Measurements from ENCODE around the gene OSR1. TPM values are rescaled to one million over a fixed set of nuclear protein-coding genes. Genes with fewer than 3 reads are reported as not detected.
"Not testable (repeated sequence)": the region's sequence is repeated elsewhere in the genome, so short reads cannot be mapped to it uniquely, and the experiment has no call there.

Gene OSR1
- total RNA-seq, 2 experiments from 2014 or later: not detected

DNA sequence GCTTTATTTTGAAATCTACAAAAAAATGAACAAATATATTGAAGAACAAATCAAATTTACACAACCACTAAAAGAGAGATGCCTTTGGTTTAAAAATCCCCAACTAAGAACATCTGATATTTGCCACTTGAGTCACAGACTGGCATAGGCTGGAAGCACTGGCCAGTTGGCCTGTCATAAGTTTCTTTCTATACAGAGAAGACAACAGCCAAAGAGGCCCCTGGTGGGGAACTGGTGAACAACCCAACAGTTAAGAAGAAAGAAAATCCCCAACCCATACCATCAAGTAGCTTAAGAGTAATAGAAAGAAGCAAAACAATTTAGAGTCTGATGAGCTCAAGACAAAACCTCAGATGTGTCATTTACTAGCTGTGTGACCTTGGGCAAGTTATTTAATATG is 45.5 kb downstream of the OSR1 start:
- H3K4me1 ChIP-seq (ENCODE audit: insufficient read depth, low read length): no peaks in the 10 kb centered on the region
- no peaks in the 10 kb centered on the region for H3K27me3 Mint-ChIP-seq
- ChIA-PET POLR2A (no interaction called here), CTCF (no interaction called here)
- no peaks in the 10 kb centered on the region for H3K36me3 ChIP-seq (ENCODE audit: insufficient read depth, low read length)
- no peaks in the 10 kb centered on the region for H3K4me1 Mint-ChIP-seq (ENCODE audit: low read depth)
- no peak overlapping the region for H3K27ac ChIP-seq (ENCODE audit: low read depth in 1 of 2, low read length in 2 of 2)
- no peak overlapping the region for H3K4me3 Mint-ChIP-seq
- DNase-seq (no peak), ATAC-seq (ENCODE audit: poor library complexity) (no peak)
- no peaks in the 10 kb centered on the region for H3K27me3 ChIP-seq (ENCODE audit: control insufficient read depth in 1 of 2, insufficient read depth in 2 of 2, low read length in 2 of 2)
- H3K27ac Mint-ChIP-seq: no peak overlapping the region
- H3K9me3 ChIP-seq (ENCODE audit: control insufficient read depth in 1 of 2, insufficient read depth in 1 of 2, low read length in 2 of 2): no peaks in the 10 kb centered on the region
- H3K9me3 Mint-ChIP-seq: peaks cover 2% of the 10 kb centered on the region
- H3K36me3 Mint-ChIP-seq (ENCODE audit: low read depth): no peaks in the 10 kb centered on the region
- intact Hi-C loops (cut with DNase I, micrococcal nuclease): no loop called here
- TF ChIP-seq, protein P1, sequence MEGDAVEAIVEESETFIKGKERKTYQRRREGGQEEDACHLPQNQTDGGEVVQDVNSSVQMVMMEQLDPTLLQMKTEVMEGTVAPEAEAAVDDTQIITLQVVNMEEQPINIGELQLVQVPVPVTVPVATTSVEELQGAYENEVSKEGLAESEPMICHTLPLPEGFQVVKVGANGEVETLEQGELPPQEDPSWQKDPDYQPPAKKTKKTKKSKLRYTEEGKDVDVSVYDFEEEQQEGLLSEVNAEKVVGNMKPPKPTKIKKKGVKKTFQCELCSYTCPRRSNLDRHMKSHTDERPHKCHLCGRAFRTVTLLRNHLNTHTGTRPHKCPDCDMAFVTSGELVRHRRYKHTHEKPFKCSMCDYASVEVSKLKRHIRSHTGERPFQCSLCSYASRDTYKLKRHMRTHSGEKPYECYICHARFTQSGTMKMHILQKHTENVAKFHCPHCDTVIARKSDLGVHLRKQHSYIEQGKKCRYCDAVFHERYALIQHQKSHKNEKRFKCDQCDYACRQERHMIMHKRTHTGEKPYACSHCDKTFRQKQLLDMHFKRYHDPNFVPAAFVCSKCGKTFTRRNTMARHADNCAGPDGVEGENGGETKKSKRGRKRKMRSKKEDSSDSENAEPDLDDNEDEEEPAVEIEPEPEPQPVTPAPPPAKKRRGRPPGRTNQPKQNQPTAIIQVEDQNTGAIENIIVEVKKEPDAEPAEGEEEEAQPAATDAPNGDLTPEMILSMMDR (IDR thresholded peaks at IDR 0.05): peak; percentile 10
- H3K4me3 ChIP-seq (ENCODE audit: low read length): no peak overlapping the region

DNA sequence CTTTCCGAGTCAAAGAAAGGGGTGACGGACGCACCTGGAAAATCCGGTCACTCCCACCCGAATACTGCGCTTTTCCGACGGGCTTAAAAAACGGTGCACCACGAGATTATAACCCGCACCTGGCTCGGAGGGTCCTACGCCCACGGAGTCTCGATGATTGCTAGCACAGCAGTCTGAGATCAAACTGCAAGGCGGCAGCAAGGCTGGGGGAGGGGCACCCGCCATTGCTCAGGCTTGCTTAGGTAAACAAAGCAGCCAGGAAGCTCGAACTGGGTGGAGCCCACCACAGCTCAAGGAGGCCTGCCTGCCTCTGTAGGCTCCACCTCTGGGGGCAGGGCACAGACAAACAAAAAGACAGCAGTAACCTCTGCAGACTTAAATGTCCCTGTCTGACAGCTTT is 52.4 kb downstream of the OSR1 start:
- CTCF ChIA-PET; H3K4me3 Mint-ChIP-seq; H3K27me3 ChIP-seq (ENCODE audit: control insufficient read depth in 1 of 2, insufficient read depth in 2 of 2, low read length in 2 of 2); H3K36me3 Mint-ChIP-seq (ENCODE audit: low read depth); H3K4me1 ChIP-seq (ENCODE audit: insufficient read depth, low read length); intact Hi-C loops (cut with DNase I, micrococcal nuclease); H3K9me3 ChIP-seq (ENCODE audit: control insufficient read depth in 1 of 2, insufficient read depth in 1 of 2, low read length in 2 of 2); H3K4me1 Mint-ChIP-seq (ENCODE audit: low read depth); H3K4me3 ChIP-seq (ENCODE audit: low read length); ATAC-seq (ENCODE audit: poor library complexity); H3K27ac Mint-ChIP-seq; DNase-seq; H3K27ac ChIP-seq (ENCODE audit: low read depth in 1 of 2, low read length in 2 of 2); H3K36me3 ChIP-seq (ENCODE audit: insufficient read depth, low read length); H3K9me3 Mint-ChIP-seq; H3K27me3 Mint-ChIP-seq; POLR2A ChIA-PET: not testable (repeated sequence)

DNA sequence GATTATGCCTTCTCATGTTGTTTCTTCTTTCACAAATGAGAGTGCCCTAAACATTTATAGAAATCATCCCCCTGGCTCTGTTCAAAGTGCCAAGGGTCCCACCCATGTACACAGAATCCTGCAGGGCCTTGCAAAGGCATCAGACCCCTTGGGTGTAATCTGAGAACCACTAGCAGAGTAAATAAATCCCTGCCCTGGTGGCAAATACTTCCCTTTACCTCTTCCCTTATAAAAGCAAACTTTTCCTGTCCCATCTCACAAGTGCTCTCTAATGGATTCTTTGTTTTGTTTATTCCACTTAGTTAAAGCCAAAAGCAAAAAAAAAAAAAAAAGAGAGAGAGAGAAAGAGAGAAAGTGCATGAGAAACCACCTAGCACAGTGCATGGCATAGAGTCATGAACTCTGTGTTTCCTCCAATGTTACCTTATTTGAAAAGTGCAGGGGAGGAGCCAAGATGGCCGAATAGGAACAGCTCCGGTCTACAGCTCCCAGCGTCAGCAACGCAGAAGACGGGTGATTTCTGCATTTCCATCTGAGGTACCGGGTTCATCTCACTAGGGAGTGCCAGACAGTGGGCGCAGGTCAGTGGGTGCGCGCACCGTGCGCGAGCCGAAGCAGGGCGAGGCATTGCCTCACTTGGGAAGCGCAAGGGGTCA is 52.9 kb downstream of the OSR1 start:
- POLR2A ChIA-PET; H3K4me1 Mint-ChIP-seq (ENCODE audit: low read depth); H3K36me3 Mint-ChIP-seq (ENCODE audit: low read depth); intact Hi-C loops (cut with DNase I, micrococcal nuclease); H3K9me3 Mint-ChIP-seq; H3K4me3 Mint-ChIP-seq; H3K27ac Mint-ChIP-seq; H3K4me1 ChIP-seq (ENCODE audit: insufficient read depth, low read length); H3K27ac ChIP-seq (ENCODE audit: low read depth in 1 of 2, low read length in 2 of 2); H3K9me3 ChIP-seq (ENCODE audit: control insufficient read depth in 1 of 2, insufficient read depth in 1 of 2, low read length in 2 of 2); H3K4me3 ChIP-seq (ENCODE audit: low read length); CTCF ChIA-PET; ATAC-seq (ENCODE audit: poor library complexity); H3K27me3 Mint-ChIP-seq; DNase-seq; H3K27me3 ChIP-seq (ENCODE audit: control insufficient read depth in 1 of 2, insufficient read depth in 2 of 2, low read length in 2 of 2); H3K36me3 ChIP-seq (ENCODE audit: insufficient read depth, low read length): not testable (repeated sequence)

DNA sequence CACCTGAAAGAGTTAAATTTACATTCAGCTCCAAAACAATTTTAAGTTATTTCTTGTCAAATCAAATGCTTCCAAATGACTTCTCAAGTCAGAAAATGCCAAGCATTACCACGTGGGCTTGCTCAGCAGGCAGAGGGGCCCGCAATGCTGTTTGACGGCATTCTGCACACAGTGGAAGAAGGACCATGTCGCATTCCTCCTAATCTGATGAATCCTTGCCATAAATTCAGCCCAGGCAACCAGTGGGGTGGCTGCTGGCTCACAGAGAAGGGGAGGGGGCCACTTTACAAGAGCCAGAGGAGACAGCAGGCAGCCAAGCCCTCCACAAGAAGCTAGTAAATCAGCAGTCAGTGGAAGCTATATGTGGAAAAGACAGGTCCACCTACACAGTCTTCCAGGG is 56.7 kb downstream of the OSR1 start:
- no peaks in the 10 kb centered on the region for H3K9me3 ChIP-seq (ENCODE audit: control insufficient read depth in 1 of 2, insufficient read depth in 1 of 2, low read length in 2 of 2)
- ATAC-seq (ENCODE audit: poor library complexity): no peak
- Mint-ChIP-seq H3K36me3 (ENCODE audit: low read depth) (no peaks in the 10 kb centered on the region), H3K4me3 (no peak overlapping the region), H3K27me3 (no peaks in the 10 kb centered on the region), H3K4me1 (ENCODE audit: low read depth) (no peaks in the 10 kb centered on the region), H3K9me3 (no peaks in the 10 kb centered on the region), H3K27ac (no peak overlapping the region)
- TF ChIP-seq, protein P1 (IDR thresholded peaks at IDR 0.05): no peak
- H3K4me3 ChIP-seq (ENCODE audit: low read length): no peak overlapping the region
- intact Hi-C loops (cut with DNase I, micrococcal nuclease): no loop called here
- no peaks in the 10 kb centered on the region for H3K4me1 ChIP-seq (ENCODE audit: insufficient read depth, low read length)
- no peak for DNase-seq
- H3K27ac ChIP-seq (ENCODE audit: low read depth in 1 of 2, low read length in 2 of 2): no peak overlapping the region
- ChIA-PET CTCF (no interaction called here), POLR2A (no interaction called here)
- no peaks in the 10 kb centered on the region for H3K27me3 ChIP-seq (ENCODE audit: control insufficient read depth in 1 of 2, insufficient read depth in 2 of 2, low read length in 2 of 2)
- no peaks in the 10 kb centered on the region for H3K36me3 ChIP-seq (ENCODE audit: insufficient read depth, low read length)

Small RNA genes lying within 50 kb of the gene (microRNA-seq; reads per million reads assigned to microRNA genes)
- gene MIR4757 (ENCODE audit: borderline microRNAs expressed, borderline replicate concordance): 1.8 reads per million

All from CD4-positive, alpha-beta T cell (primary cell).